ENCODE data around the gene SSR4. TPM values are rescaled to one million over a fixed set of nuclear protein-coding genes. Genes with fewer than 3 reads are reported as not detected.
"Not testable (repeated sequence)": the region's sequence is repeated elsewhere in the genome, so short reads cannot be mapped to it uniquely, and the experiment has no call there.

Gene SSR4
- total RNA-seq, 1 donor from 2014 or later: 140 TPM

GRCh38 chrX:153800746-153801145, 6.3 kb downstream of the SSR4 start:
- intact Hi-C loops (cut with DNase I): no loop called here
- DNase-seq (ENCODE audit: low spot score): no peak

- intact Hi-C loops (cut with DNase I): no loop called here
Observed at GRCh38 chrX:153801669-153802068, 7.2 kb downstream of the SSR4 start.

GRCh38 chrX:153802513-153803045, 8.1 kb downstream of the SSR4 start:
- no peak for DNase-seq (ENCODE audit: low spot score)
- intact Hi-C loops (cut with DNase I): no loop called here

More at GRCh38 chrX:153801669-153802068, 7.2 kb downstream of the SSR4 start:
- no peak for DNase-seq (ENCODE audit: low spot score)

- no peak for DNase-seq (ENCODE audit: low spot score)
Observed at GRCh38 chrX:153803211-153804099, 9.0 kb downstream of the SSR4 start.

GRCh38 chrX:153804100-153804595, 9.7 kb downstream of the SSR4 start:
- no peak for DNase-seq (ENCODE audit: low spot score)
- intact Hi-C loops (cut with DNase I): no loop called here

More at GRCh38 chrX:153803211-153804099, 9.0 kb downstream of the SSR4 start:
- intact Hi-C loops (cut with DNase I): no loop called here

GRCh38 chrX:153804621-153805020, 10.2 kb downstream of the SSR4 start:
- intact Hi-C loops (cut with DNase I): no loop called here
- DNase-seq (ENCODE audit: low spot score): no peak

- intact Hi-C loops (cut with DNase I): no loop called here
- DNase-seq (ENCODE audit: low spot score): no peak
Observed at GRCh38 chrX:153805436-153805835, 11.0 kb downstream of the SSR4 start.

- DNase-seq (ENCODE audit: low spot score): no peak
Observed at GRCh38 chrX:153806999-153807575, 12.6 kb downstream of the SSR4 start.

GRCh38 chrX:153807976-153808375, 13.5 kb downstream of the SSR4 start:
- intact Hi-C loops (cut with DNase I): no loop called here
- DNase-seq (ENCODE audit: low spot score): no peak

More at GRCh38 chrX:153806999-153807575, 12.6 kb downstream of the SSR4 start:
- intact Hi-C loops (cut with DNase I): no loop called here

GRCh38 chrX:153812220-153812619, 17.8 kb downstream of the SSR4 start:
- intact Hi-C loops (cut with DNase I): no loop called here

GRCh38 chrX:153813161-153813560, 18.7 kb downstream of the SSR4 start:
- DNase-seq (ENCODE audit: low spot score): no peak
- intact Hi-C loops (cut with DNase I): no loop called here

More at GRCh38 chrX:153812220-153812619, 17.8 kb downstream of the SSR4 start:
- DNase-seq (ENCODE audit: low spot score): no peak

GRCh38 chrX:153814591-153815315, 20.3 kb downstream of the SSR4 start:
- intact Hi-C loops (cut with DNase I): no loop called here
- no peak for DNase-seq (ENCODE audit: low spot score)

GRCh38 chrX:153816831-153817690, 22.6 kb downstream of the SSR4 start:
- no peak for DNase-seq (ENCODE audit: low spot score)
- intact Hi-C loops (cut with DNase I): no loop called here

- DNase-seq (ENCODE audit: low spot score): not testable (repeated sequence)
Observed at GRCh38 chrX:153818064-153818463, 23.6 kb downstream of the SSR4 start.

GRCh38 chrX:153818571-153819383, 24.3 kb downstream of the SSR4 start:
- intact Hi-C loops (cut with DNase I): no loop called here
- DNase-seq (ENCODE audit: low spot score): no peak

More at GRCh38 chrX:153818064-153818463, 23.6 kb downstream of the SSR4 start:
- intact Hi-C loops (cut with DNase I): not testable (repeated sequence)

- no peak for DNase-seq (ENCODE audit: low spot score)
- intact Hi-C loops (cut with DNase I): no loop called here
Observed at GRCh38 chrX:153819384-153820040, 25.0 kb downstream of the SSR4 start.

GRCh38 chrX:153820601-153821000, 26.1 kb downstream of the SSR4 start:
- DNase-seq (ENCODE audit: low spot score): no peak
- intact Hi-C loops (cut with DNase I): no loop called here
